ENCODE results near the gene USH1C.

The USH1C gene

DNA sequence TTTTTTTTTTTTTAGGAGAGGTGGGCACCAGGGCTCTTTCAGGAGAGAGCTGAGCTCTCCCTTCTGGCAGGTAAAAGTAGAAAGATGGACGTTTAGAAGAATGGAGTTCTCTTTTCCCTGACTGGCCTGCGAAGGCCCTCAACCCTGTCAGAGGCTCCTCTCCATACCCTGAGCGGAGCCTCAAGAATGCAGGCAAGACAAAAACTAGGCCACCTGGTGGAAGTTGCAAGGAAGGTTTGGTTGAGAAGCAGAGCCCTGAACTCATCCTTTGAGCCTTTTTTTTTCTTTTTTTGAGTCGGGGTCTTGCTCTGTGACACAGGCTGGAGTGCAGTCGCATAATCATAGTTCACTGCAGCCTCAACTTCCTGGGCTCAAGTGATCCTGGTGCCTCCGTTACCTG lies 4.2 kb upstream of the USH1C start:
- Histone ChIP-seq H3K4me3 (ENCODE audit: low read length) (no peak overlapping the region), H3K9me3 (replicated peaks; ENCODE audit: insufficient read depth, low read length) (no peaks in the 10 kb centered on the region), H2AFZ (ENCODE audit: low read length) (no peak overlapping the region), H3K9me2 (replicated peaks; ENCODE audit: insufficient read depth, low read length) (no peaks in the 10 kb centered on the region), H3K9ac (ENCODE audit: low read length) (no peak overlapping the region), H3K36me3 (replicated peaks; ENCODE audit: insufficient read depth, low read length) (no peaks in the 10 kb centered on the region), H3K4me1 (ENCODE audit: low read length) (no peaks in the 10 kb centered on the region), H3K79me2 (ENCODE audit: low read length) (no peaks in the 10 kb centered on the region), H3K27me3 (replicated peaks; ENCODE audit: insufficient read depth, low read length) (peaks cover 7% of the 10 kb centered on the region), H3K27ac (ENCODE audit: low read length) (no peak overlapping the region), H3K4me2 (ENCODE audit: low read depth, low read length) (no peak overlapping the region), H4K20me1 (ENCODE audit: insufficient read depth, low read length) (no peaks in the 10 kb centered on the region), H3F3A (ENCODE audit: insufficient read depth, low read length) (no peaks in the 10 kb centered on the region)
- TF ChIP-seq EZH2phosphoT487 (IDR thresholded peaks at IDR 0.05; ENCODE audit: low read length) (no peak), EZH2 (optimal IDR thresholded peaks at IDR 0.05; ENCODE audit: low read depth, low read length) (no peak)
- TF ChIP-seq, protein P1, sequence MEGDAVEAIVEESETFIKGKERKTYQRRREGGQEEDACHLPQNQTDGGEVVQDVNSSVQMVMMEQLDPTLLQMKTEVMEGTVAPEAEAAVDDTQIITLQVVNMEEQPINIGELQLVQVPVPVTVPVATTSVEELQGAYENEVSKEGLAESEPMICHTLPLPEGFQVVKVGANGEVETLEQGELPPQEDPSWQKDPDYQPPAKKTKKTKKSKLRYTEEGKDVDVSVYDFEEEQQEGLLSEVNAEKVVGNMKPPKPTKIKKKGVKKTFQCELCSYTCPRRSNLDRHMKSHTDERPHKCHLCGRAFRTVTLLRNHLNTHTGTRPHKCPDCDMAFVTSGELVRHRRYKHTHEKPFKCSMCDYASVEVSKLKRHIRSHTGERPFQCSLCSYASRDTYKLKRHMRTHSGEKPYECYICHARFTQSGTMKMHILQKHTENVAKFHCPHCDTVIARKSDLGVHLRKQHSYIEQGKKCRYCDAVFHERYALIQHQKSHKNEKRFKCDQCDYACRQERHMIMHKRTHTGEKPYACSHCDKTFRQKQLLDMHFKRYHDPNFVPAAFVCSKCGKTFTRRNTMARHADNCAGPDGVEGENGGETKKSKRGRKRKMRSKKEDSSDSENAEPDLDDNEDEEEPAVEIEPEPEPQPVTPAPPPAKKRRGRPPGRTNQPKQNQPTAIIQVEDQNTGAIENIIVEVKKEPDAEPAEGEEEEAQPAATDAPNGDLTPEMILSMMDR (IDR thresholded peaks at IDR 0.05; ENCODE audit: low read length), result no peak
- DNase-seq, result no peak

DNA sequence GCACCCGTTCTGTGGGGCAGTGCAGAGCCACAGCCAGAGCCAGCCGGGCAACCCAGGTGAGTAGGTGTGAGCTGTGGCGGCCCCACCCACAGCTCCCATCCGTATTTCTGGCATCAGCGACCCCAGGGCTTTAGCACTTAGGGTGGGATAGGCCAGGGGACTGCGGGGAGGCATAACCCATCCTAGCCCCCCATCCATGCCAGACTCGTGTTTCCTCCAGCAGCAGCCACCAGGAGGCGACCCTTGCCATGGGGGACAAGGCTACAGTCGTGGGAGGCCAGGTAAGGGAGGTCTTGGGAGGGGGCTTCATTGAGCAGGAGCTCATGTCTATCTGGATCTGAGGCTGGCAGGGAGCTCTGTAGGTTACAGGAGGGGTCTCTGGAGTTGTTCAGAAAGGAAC lies 3.7 kb upstream of the USH1C start:
- Histone ChIP-seq H3K4me2 (ENCODE audit: low read depth, low read length) (no peak overlapping the region), H3K4me3 (ENCODE audit: low read length) (no peak overlapping the region), H3K79me2 (ENCODE audit: low read length) (no peaks in the 10 kb centered on the region), H3K27me3 (replicated peaks; ENCODE audit: insufficient read depth, low read length) (peaks cover 7% of the 10 kb centered on the region), H2AFZ (ENCODE audit: low read length) (no peak overlapping the region), H3K9me2 (replicated peaks; ENCODE audit: insufficient read depth, low read length) (no peaks in the 10 kb centered on the region), H3K4me1 (ENCODE audit: low read length) (no peaks in the 10 kb centered on the region), H3K9ac (ENCODE audit: low read length) (no peak overlapping the region), H3K27ac (ENCODE audit: low read length) (no peak overlapping the region), H3K36me3 (replicated peaks; ENCODE audit: insufficient read depth, low read length) (no peaks in the 10 kb centered on the region), H4K20me1 (ENCODE audit: insufficient read depth, low read length) (no peaks in the 10 kb centered on the region), H3K9me3 (replicated peaks; ENCODE audit: insufficient read depth, low read length) (no peaks in the 10 kb centered on the region), H3F3A (ENCODE audit: insufficient read depth, low read length) (no peaks in the 10 kb centered on the region)
- no peak for TF ChIP-seq EZH2phosphoT487 (IDR thresholded peaks at IDR 0.05; ENCODE audit: low read length)
- TF ChIP-seq, protein P1 (IDR thresholded peaks at IDR 0.05; ENCODE audit: low read length), result no peak
- no peak for DNase-seq

DNA sequence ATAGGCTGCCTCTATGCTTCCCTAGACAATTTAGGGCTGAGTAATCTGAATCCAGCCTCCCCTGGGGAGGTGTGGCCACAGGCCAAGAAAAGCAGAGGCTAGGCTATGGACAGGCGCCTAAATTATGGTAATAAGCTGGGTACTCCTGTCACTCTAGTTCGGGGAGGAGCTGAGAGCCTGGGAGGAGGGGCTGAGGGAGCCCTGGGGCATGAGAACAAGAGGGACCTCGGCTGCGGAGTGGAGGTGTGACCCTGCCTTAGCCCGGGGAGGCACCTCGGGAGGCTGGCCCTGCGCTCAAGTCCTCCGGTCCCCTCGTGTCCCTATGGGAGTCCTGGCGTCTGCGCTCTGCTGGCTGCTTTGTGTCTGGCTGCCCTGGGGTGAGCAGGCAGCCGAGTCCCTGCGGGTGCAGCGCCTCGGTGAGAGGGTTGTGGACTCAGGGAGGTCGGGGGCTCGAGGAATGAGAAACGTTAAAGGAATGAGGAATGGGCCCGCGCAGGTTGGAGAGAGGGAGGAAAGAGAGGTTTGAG lies 2.9 kb upstream of the USH1C start, which contains the start of gene OTOG:
TSS of gene OTOG (plus strand) at position 209 of the 527 bp plus-strand sequence. CDS start at position 323, 114 bp downstream.
- H3K4me2 ChIP-seq (ENCODE audit: low read depth, low read length), result no peak within 1 kb of the TSS
- H3K4me3 ChIP-seq (ENCODE audit: low read length), result no peak within 1 kb of the TSS
- H3K9me3 ChIP-seq (replicated peaks; ENCODE audit: insufficient read depth, low read length), result no peaks in the 10 kb centered on the region
- H3F3A ChIP-seq (ENCODE audit: insufficient read depth, low read length), result no peaks in the 10 kb centered on the region
- H3K27ac ChIP-seq (ENCODE audit: low read length), result no peak within 1 kb of the TSS
- H4K20me1 ChIP-seq (ENCODE audit: insufficient read depth, low read length), result no peaks in the 10 kb centered on the region
- H3K9ac ChIP-seq (ENCODE audit: low read length), result no peak within 1 kb of the TSS
- TF ChIP-seq, protein P1 (IDR thresholded peaks at IDR 0.05; ENCODE audit: low read length), result no peak
- no peak for TF ChIP-seq EZH2phosphoT487 (IDR thresholded peaks at IDR 0.05; ENCODE audit: low read length)
- TF ChIP-seq EZH2 (optimal IDR thresholded peaks at IDR 0.05; ENCODE audit: low read depth, low read length), result no peak
- DNase-seq, result no peak
- H3K27me3 ChIP-seq (replicated peaks; ENCODE audit: insufficient read depth, low read length), result peaks cover 7% of the 10 kb centered on the region
- no peak within 1 kb of the TSS for H2AFZ ChIP-seq (ENCODE audit: low read length)
- no peaks in the 10 kb centered on the region for H3K4me1 ChIP-seq (ENCODE audit: low read length)
- H3K79me2 ChIP-seq (ENCODE audit: low read length), result no peaks in the 10 kb centered on the region
- H3K9me2 ChIP-seq (replicated peaks; ENCODE audit: insufficient read depth, low read length), result no peaks in the 10 kb centered on the region
- H3K36me3 ChIP-seq (replicated peaks; ENCODE audit: insufficient read depth, low read length), result no peaks in the 10 kb centered on the region

Data from MM.1S (cell line).